ENCODE measurements around the gene RPP30.

Gene RPP30

DNA sequence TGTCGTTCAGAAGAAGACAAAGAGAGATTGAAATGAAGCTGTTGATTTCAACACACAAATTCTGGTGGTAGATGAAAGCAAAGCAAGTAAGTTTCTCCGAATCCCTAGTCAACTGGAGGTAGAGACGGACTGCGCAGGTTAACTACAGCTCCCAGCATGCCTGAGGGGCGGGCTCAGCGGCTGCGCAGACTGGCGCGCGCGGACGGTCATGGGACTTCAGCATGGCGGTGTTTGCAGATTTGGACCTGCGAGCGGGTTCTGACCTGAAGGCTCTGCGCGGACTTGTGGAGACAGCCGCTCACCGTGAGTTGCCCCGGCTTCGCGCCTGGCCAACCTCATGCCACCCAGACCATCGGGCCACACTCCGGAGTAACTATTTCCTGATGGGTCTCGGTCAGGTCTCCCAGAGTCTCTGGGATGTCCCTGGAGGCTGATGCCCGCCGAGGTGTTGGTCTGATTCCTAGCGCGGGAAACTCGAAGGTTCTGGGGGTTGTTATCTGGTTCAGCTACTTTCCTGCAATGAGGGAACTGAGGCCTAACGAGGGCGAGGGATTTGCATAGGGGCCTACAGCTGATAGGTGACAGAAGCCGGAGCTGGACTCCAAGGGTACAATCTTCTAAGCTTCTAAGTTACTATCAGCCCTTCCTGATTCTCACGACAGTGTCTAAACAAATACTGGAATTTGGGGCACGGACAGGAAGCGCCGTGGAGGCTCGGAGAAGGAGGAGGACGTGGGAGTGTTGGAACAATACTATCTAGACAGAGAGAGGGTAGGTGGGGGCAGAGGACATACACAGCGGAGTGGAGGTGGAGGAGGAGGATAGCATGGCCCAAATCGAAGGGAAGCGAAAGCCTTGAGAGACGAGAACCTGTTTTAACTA, at the start of gene RPP30:
RPP30 (plus strand) TSS at position 209 of the 882 bp plus-strand sequence; CDS start at position 222, 13 bp downstream.
- Mint-ChIP-seq H3K4me3 (peak within 1 kb of the TSS; percentile 94), H3K4me1 (peaks cover 41% of the 10 kb centered on the region), H3K27ac (peak within 1 kb of the TSS; percentile 85), H3K36me3 (peaks cover 10% of the 10 kb centered on the region), H3K27me3 (peaks cover 17% of the 10 kb centered on the region), H3K9me3 (peaks cover 1% of the 10 kb centered on the region)
- CTCF ChIA-PET = interaction anchor here (0.7 to 3.4 kb wide), 7 partner anchors 8 to 122 kb away, joined by 3 to 16 read pairs (median 3); partner anchors contain the start of gene HTR7
- DNase-seq = peak; percentile 88

DNA sequence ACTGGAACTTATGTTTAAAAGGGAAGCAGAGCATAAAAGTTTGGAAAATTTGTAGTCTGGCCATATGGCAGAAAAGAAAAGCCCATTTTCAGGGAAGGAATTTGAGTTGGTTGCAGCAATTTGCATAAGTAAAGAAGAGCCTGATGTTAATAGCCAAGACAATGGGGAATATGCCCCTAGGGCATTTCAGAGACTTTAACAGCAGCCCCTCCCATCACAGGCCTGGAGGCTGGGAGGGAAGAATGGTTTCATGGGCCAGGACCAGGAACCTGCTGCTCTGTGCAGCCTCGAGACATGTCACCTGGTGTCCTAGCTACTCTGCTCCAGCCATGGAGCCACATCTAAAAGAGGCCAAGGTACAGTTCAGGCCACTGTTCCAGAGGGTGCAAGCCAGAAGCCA, 49.3 kb upstream of the RPP30 start:
- CTCF ChIA-PET = no interaction called here
- H3K4me3 Mint-ChIP-seq = no peak overlapping the region
- no peak overlapping the region for H3K27ac Mint-ChIP-seq
- peaks cover 10% of the 10 kb centered on the region for H3K27me3 Mint-ChIP-seq
- DNase-seq = no peak
- no peaks in the 10 kb centered on the region for H3K4me1 Mint-ChIP-seq
- H3K9me3 Mint-ChIP-seq = no peaks in the 10 kb centered on the region
- no peaks in the 10 kb centered on the region for H3K36me3 Mint-ChIP-seq

DNA sequence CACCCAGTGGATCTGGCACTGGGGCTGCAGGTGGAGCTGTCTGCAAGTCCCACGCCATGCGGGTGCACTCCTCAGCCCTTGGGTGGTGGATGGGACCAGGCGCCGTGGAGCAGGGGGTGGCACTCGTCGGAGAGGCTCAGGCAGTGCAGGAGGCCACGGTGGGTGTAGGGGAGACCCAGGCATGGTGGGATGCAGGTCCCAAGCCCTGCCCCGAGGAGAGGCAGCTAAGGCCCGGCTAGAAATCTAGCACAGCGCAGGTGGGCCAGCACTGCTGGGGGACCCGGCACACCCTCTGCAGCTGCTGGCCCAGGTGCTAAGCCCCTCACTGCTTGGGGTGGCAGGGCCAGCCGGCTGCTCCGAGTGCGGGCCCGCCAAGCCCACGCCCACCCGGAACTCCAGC, 39.7 kb upstream of the RPP30 start:
- H3K9me3 Mint-ChIP-seq = no peaks in the 10 kb centered on the region
- no peak overlapping the region for H3K4me3 Mint-ChIP-seq
- no peak overlapping the region for H3K27ac Mint-ChIP-seq
- H3K27me3 Mint-ChIP-seq = peaks cover 8% of the 10 kb centered on the region
- H3K4me1 Mint-ChIP-seq = no peaks in the 10 kb centered on the region
- H3K36me3 Mint-ChIP-seq = no peaks in the 10 kb centered on the region
- CTCF ChIA-PET = no interaction called here
- DNase-seq = no peak

DNA sequence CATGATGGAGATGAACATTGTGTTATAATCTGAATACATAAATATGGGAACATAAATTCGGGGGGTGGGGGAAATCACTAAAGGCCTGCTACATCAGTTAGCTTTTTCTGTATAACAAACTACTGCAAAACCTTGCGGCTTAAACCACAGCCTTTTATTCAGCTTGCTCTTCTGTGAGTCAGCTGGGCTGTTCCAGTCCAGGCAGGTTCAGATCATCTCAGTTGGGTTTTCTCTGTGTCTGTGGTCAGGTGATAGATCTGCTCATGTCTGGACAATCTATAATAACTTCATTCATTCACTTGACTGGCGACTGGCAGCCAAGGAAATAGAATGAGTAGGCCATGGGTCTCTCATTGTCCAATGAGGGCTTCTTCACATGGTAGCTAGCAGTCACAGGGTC, 37.4 kb upstream of the RPP30 start:
- CTCF ChIA-PET = no interaction called here
- Mint-ChIP-seq H3K4me3 (no peak overlapping the region), H3K36me3 (no peaks in the 10 kb centered on the region)

DNA sequence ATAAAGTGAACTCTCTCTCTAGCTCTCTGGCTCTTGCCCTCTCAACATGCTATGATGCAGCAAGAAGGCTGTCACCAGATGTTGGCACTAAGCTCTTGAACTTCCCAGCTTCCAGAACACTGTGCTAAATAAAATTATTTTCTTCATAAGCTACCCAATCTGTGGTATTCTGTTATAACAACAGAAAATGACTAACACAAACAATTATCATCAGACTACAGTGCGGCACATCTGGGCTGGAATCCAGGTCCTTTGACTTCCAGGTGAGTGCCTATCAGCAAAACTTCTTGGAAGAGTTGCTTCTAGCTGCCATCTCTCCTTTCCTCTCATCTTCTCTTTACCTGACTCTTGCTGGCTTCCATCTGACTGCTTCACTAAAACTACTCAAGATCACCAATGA, 34.3 kb upstream of the RPP30 start:
- CTCF ChIA-PET = no interaction called here
- no peaks in the 10 kb centered on the region for H3K9me3 Mint-ChIP-seq

More for the DNA sequence above, 37.4 kb upstream of the RPP30 start:
- peaks cover 4% of the 10 kb centered on the region for H3K27me3 Mint-ChIP-seq
- no peak overlapping the region for H3K27ac Mint-ChIP-seq
- DNase-seq = no peak
- H3K4me1 Mint-ChIP-seq = no peaks in the 10 kb centered on the region
- H3K9me3 Mint-ChIP-seq = no peaks in the 10 kb centered on the region

DNA sequence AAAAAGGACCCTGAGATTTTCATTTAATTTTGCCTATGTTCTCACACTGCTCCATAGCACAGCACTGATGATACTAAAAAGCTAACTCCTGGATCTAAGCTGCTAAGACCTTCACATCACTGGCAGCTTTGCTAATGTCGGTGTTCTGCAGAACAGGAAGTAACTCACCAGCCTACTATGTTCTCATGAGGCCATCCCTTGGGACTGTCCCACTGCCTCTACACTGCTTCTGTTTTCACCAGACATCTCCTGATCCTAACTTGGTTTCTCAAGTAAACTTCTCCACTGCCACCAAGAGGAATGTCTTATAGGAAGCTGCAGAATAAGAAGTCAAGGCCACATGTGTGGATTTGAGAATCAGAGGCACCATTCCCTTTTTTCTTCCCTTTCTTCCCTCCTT, 29.0 kb upstream of the RPP30 start:
- Mint-ChIP-seq H3K27me3 (peaks cover 12% of the 10 kb centered on the region), H3K4me1 (no peaks in the 10 kb centered on the region), H3K36me3 (no peaks in the 10 kb centered on the region), H3K27ac (no peak overlapping the region), H3K9me3 (no peaks in the 10 kb centered on the region), H3K4me3 (no peak overlapping the region)
- DNase-seq = no peak
- CTCF ChIA-PET = no interaction called here

More for the DNA sequence above, 34.3 kb upstream of the RPP30 start:
- DNase-seq = no peak
- no peaks in the 10 kb centered on the region for H3K36me3 Mint-ChIP-seq
- no peak overlapping the region for H3K27ac Mint-ChIP-seq
- no peaks in the 10 kb centered on the region for H3K27me3 Mint-ChIP-seq
- H3K4me1 Mint-ChIP-seq = no peaks in the 10 kb centered on the region
- no peak overlapping the region for H3K4me3 Mint-ChIP-seq

DNA sequence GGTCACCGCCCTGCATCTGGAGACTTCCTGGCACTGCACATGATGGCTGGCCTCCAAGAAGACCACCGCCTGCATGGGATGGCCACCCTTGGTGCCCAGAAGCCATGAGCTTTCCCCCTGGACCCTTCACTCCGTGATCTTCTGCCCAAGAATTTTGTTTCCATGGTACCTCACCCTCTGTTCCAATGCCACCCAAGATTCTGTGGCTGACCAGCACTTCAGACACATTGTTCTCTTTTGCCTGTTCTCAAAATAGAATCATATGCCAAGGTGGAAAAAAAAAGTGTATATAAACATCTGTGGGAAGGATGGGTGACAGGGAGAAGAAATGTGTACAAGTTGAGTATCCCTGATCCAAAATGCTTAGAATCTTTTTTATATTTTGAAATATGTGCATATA, 26.0 kb upstream of the RPP30 start:
- CTCF ChIA-PET = no interaction called here
- H3K27me3 Mint-ChIP-seq = peaks cover 16% of the 10 kb centered on the region
- H3K4me3 Mint-ChIP-seq = no peak overlapping the region
- peaks cover 3% of the 10 kb centered on the region for H3K36me3 Mint-ChIP-seq
- H3K4me1 Mint-ChIP-seq = no peaks in the 10 kb centered on the region
- H3K27ac Mint-ChIP-seq = no peak overlapping the region
- peaks cover 4% of the 10 kb centered on the region for H3K9me3 Mint-ChIP-seq
- no peak for DNase-seq

DNA sequence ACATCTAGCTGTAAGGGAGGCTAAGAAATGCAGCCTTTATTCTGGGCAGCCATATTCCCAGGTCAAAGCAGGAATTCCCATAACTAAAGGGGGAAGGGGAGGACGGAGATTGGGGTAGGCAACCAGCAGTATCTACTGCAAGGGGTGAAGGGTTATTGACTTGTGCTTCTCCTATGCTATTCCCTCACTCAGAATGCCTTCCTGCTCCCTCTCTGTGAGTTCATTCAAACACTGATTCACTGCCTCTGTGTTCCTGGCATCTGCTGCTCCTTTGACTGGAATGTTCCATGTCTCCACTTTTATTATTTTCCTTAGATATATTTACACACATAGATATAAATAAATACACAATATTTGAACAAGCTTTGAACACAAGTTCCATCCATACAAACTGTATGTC, 25.0 kb upstream of the RPP30 start:
- no peak for DNase-seq
- Mint-ChIP-seq H3K27me3 (peaks cover 16% of the 10 kb centered on the region), H3K27ac (no peak overlapping the region), H3K36me3 (peaks cover 6% of the 10 kb centered on the region), H3K9me3 (peaks cover 12% of the 10 kb centered on the region), H3K4me1 (no peaks in the 10 kb centered on the region), H3K4me3 (no peak overlapping the region)
- CTCF ChIA-PET = no interaction called here

DNA sequence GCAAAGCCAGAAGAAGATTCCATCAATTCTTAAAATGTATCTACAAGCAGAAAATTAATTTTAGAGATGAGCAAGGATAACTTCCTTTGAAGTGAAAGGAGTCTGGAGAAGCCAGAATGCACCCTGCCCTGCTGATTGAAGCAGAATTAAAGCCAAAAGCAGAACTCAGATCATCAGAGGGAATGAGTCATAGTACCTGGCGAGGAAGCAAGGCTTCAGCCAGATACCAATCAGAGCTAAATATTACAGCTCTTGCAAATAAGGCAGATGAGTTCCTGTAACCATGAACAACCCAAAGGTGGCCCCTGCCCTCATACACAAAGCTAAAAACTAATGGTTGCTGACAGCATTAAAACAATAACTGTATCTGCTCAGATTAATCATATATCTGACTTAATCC, 24.3 kb upstream of the RPP30 start:
- no peaks in the 10 kb centered on the region for H3K4me1 Mint-ChIP-seq
- no peak overlapping the region for H3K27ac Mint-ChIP-seq
- no peak for DNase-seq
- peaks cover 16% of the 10 kb centered on the region for H3K27me3 Mint-ChIP-seq
- peaks cover 6% of the 10 kb centered on the region for H3K36me3 Mint-ChIP-seq
- peaks cover 14% of the 10 kb centered on the region for H3K9me3 Mint-ChIP-seq
- CTCF ChIA-PET = no interaction called here
- H3K4me3 Mint-ChIP-seq = no peak overlapping the region

DNA sequence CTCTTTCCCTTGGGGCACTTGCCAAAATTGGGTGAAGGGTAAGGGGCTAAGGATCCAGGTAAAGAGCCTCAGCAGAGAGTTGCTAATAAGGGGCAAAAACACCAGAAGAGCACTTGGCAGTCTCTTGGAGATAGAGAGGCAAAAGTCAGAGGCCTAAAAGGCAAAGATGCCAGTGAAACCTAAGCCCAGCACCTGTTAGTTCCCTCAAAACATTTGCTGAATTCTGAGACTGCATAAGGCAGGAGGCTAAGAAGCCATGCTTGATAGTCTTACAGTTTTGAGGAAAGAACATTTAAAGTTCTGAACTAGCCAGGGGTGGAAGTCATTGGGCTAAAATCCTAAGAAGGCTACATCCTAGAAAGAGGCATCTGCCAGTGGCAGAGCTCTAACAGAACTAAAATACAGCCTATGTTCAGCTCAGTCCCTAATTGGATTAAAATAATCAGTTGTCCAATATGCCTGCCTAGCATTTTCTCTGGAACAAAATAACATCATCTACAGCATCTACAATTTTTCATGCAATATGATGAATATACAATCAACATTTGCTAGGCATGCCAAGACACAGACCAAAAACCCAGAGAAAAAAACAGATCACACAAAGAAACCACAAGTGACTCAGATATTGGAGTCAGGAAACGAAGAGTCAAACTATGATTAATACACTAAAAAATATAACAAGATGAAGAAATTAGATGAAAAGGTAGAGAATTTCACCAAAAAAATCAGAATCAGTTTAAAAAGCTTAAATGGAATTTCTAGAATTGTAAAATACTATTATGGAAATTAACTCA, 21.6 kb upstream of the RPP30 start:
- H3K4me3 Mint-ChIP-seq = no peak overlapping the region
- H3K9me3 Mint-ChIP-seq = peaks cover 14% of the 10 kb centered on the region
- no peaks in the 10 kb centered on the region for H3K4me1 Mint-ChIP-seq
- peaks cover 6% of the 10 kb centered on the region for H3K36me3 Mint-ChIP-seq
- no peak overlapping the region for H3K27ac Mint-ChIP-seq
- H3K27me3 Mint-ChIP-seq = peaks cover 23% of the 10 kb centered on the region
- CTCF ChIA-PET = no interaction called here
- DNase-seq = no peak

DNA sequence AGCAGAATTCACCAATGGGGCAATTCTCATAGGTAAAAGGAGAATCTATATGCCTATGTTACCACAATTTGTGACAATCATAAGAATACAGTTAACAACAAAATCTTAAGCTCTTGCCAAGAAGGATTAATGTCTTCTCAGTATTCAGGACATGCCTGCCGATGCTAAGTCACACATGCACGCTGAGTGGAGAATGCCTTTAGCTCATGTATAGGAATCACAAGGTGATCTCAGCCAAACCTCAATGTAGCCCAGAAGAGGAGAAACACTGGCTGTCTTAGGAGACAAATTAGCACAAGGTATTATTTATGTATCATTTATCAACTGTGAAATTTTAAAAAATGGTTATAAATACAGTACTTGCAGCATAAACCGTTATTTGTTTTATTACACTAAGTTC, 16.6 kb upstream of the RPP30 start:
- Mint-ChIP-seq H3K27ac (no peak overlapping the region), H3K9me3 (peaks cover 14% of the 10 kb centered on the region), H3K4me1 (peaks cover 12% of the 10 kb centered on the region), H3K27me3 (peaks cover 55% of the 10 kb centered on the region), H3K4me3 (no peak overlapping the region), H3K36me3 (peaks cover 6% of the 10 kb centered on the region)
- DNase-seq = no peak
- CTCF ChIA-PET = no interaction called here

DNA sequence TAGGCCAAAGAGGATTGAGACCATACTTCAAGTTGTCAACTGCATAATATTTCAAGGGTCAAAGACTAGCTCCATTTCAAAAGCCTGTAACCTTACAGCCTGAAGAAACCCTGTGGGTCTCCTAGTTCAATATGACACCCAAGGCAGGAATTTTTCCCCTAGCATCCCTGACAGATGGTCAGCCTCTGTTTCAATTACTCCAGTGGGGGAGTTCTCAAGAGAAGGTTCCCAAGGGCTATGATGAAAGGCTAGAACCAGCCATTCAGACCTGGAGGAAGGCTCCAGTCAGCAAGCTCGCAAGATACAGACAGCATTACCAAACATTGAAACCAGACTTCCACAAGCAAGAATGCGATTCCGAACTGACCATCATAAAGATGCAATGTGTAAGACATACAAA, 15.5 kb upstream of the RPP30 start:
- Mint-ChIP-seq H3K27ac (no peak overlapping the region), H3K4me3 (peak overlapping the region; percentile 10), H3K9me3 (peaks cover 5% of the 10 kb centered on the region), H3K4me1 (peaks cover 12% of the 10 kb centered on the region), H3K36me3 (no peaks in the 10 kb centered on the region), H3K27me3 (peaks cover 64% of the 10 kb centered on the region)
- CTCF ChIA-PET = interaction anchor here (0.7 to 1.0 kb wide), 2 partner anchors 9 to 55 kb away, joined by 3 to 6 read pairs; no protein-coding TSS in a partner anchor
- no peak for DNase-seq

DNA sequence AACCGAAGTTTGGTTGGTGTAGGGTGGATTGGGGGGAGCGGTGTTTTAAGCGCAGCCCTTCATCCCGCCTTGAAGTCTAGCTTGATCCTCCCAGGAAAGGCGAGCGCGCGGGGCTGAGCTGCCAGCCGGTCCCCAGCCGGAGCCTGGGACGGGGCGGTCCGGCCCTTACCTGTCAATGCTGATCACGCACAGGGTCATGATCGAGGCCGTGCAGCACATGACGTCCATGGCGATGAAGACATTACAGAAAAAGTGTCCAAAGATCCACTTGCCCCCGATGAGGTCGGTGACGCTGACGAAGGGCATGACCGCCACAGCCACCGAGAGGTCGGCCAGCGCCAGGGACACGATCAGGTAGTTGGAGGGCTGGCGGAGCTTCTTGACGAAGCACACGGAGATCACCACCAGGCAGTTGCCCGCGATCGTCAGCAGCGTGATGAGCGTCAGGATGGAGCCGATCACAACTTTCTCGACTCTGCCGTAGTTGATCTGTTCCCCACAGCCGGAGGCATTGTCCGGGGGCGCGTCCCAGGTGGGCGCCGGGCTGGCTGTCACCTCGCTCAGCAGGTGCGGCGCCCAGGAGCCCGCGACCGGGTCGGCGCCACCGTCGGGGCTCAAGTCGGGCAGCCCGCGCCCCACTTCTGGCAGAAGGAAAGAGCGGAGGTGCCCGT, 14.7 kb upstream of the RPP30 start:
- no peaks in the 10 kb centered on the region for H3K9me3 Mint-ChIP-seq
- H3K36me3 Mint-ChIP-seq = no peaks in the 10 kb centered on the region
- H3K4me3 Mint-ChIP-seq = peak overlapping the region; percentile 80
- peaks cover 12% of the 10 kb centered on the region for H3K4me1 Mint-ChIP-seq
- CTCF ChIA-PET = interaction anchor here (0.7 to 1.0 kb wide), 2 partner anchors 9 to 54 kb away, joined by 3 to 6 read pairs; no protein-coding TSS in a partner anchor
- H3K27ac Mint-ChIP-seq = no peak overlapping the region
- DNase-seq = peak; percentile 24
- H3K27me3 Mint-ChIP-seq = peaks cover 70% of the 10 kb centered on the region

Data from activated naive CD4-positive, alpha-beta T cell treated with anti-CD3 and anti-CD28 coated beads, Interleukin-2, amount 10 ng/mL, durations not matched to agents 7 days and 5 days (primary cell).